ENCODE measurements around the gene ADGRG6. TPM values are rescaled to one million over a fixed set of nuclear protein-coding genes. Genes with fewer than 3 reads are reported as not detected.
"Not testable (repeated sequence)": the region's sequence is repeated elsewhere in the genome, so short reads cannot be mapped to it uniquely, and the experiment has no call there.

ADGRG6 gene
- total RNA-seq, 1 donor from 2014 or later = 0.07 TPM

GRCh38 chr6:142279350-142280180 is 22.2 kb upstream of the ADGRG6 start:
- no peak overlapping the region for H3K4me3 Mint-ChIP-seq (ENCODE audit: low read depth)
- H3K4me1 Mint-ChIP-seq (ENCODE audit: low read depth) = no peaks in the 10 kb centered on the region
- intact Hi-C loops (cut with micrococcal nuclease) = no loop called here
- DNase-seq (ENCODE audit: low spot score) = no peak
- no peaks in the 10 kb centered on the region for H3K36me3 Mint-ChIP-seq (ENCODE audit: low read depth)
- no peak overlapping the region for H3K27ac Mint-ChIP-seq
- H3K27me3 Mint-ChIP-seq (ENCODE audit: low read depth) = peaks cover 2% of the 10 kb centered on the region
- H3K9me3 Mint-ChIP-seq = no peaks in the 10 kb centered on the region

DNA sequence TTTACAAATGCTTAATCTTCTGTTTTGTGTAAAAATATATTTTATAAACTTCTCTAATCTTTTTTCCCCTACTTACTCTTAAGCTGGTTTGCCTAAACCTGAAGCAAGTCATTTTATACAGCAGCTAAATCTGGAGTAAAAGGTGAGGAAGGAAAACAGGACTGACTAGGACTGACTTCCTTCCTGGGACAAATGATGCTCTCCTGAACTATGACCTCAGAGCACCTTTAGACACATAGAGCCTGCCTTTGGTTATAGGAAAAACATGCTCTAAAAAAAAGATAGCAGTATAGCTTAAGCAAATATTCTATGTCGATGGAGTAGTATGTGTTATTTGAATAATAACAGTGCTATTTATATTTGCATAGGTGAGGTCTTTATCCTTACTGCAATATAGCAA is 21.5 kb upstream of the ADGRG6 start:
- no peak overlapping the region for H3K4me3 Mint-ChIP-seq (ENCODE audit: low read depth)
- peaks cover 2% of the 10 kb centered on the region for H3K27me3 Mint-ChIP-seq (ENCODE audit: low read depth)
- H3K9me3 Mint-ChIP-seq = no peaks in the 10 kb centered on the region
- H3K4me1 Mint-ChIP-seq (ENCODE audit: low read depth) = no peaks in the 10 kb centered on the region
- H3K27ac Mint-ChIP-seq = no peak overlapping the region
- H3K36me3 Mint-ChIP-seq (ENCODE audit: low read depth) = no peaks in the 10 kb centered on the region
- no peak for DNase-seq (ENCODE audit: low spot score)
- intact Hi-C loops (cut with micrococcal nuclease) = no loop called here

DNA sequence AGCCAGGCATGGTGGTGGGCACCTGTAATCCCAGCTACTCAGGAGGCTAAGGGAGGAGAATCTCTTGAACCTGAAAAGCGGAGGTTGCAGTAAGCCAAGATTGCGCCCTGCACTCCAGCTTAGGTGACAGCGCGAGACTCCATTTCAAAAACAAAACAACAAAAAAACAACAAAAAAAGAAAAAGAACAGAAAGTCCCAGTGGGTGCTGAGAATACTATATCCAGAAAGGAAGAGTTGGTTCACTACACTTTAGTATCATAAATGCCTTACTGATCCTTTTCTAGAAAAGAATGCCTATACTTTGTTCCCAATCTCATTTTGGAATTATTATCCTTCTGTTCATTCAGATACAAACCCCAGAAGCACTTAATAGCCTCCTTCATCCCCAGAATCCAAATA is 20.9 kb upstream of the ADGRG6 start:
- no peaks in the 10 kb centered on the region for H3K4me1 Mint-ChIP-seq (ENCODE audit: low read depth)
- H3K4me3 Mint-ChIP-seq (ENCODE audit: low read depth) = no peak overlapping the region
- H3K9me3 Mint-ChIP-seq = no peaks in the 10 kb centered on the region
- no peak for DNase-seq (ENCODE audit: low spot score)
- no peaks in the 10 kb centered on the region for H3K27me3 Mint-ChIP-seq (ENCODE audit: low read depth)
- intact Hi-C loops (cut with micrococcal nuclease) = no loop called here
- H3K27ac Mint-ChIP-seq = no peak overlapping the region
- no peaks in the 10 kb centered on the region for H3K36me3 Mint-ChIP-seq (ENCODE audit: low read depth)

DNA sequence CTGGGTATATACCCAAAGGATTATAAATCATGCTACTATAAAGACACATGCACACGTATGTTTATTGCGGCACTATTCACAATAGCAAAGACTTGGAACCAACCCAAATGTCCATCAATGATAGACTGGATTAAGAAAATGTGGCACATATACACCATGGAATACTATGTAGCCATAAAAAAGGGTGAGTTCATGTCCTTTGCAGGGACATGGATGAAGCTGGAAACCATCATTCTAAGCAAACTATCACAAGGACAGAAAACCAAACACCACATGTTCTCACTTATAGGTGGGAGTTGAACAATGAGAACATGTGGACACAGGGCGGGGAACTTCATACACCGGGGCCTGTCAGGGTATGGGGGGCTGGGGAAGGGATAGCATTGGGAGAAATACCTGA is 18.7 kb upstream of the ADGRG6 start:
- H3K4me1 Mint-ChIP-seq (ENCODE audit: low read depth); H3K27me3 Mint-ChIP-seq (ENCODE audit: low read depth); H3K9me3 Mint-ChIP-seq; H3K4me3 Mint-ChIP-seq (ENCODE audit: low read depth); intact Hi-C loops (cut with micrococcal nuclease); H3K36me3 Mint-ChIP-seq (ENCODE audit: low read depth); H3K27ac Mint-ChIP-seq; DNase-seq (ENCODE audit: low spot score): not testable (repeated sequence)

DNA sequence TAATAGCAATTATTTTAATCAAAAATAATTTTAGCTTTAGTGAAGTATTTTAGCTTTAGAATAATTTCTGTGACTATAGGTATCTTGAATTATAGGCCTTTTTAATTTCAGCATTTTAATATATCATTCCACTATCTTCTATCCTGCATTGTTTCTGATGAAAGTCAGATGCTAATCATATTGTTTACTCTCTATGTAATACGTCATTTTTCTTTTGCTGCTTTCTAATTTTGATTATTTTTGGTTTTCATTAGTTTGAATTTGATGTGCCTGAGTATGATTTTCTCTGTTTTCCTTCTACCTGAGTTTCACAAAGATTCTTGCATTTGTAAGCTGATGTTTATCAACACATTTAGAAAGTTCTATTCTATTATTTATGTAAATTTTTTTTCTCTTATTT is 17.4 kb upstream of the ADGRG6 start:
- H3K27me3 Mint-ChIP-seq (ENCODE audit: low read depth) = no peaks in the 10 kb centered on the region
- no peaks in the 10 kb centered on the region for H3K36me3 Mint-ChIP-seq (ENCODE audit: low read depth)
- intact Hi-C loops (cut with micrococcal nuclease) = no loop called here
- no peaks in the 10 kb centered on the region for H3K4me1 Mint-ChIP-seq (ENCODE audit: low read depth)
- no peaks in the 10 kb centered on the region for H3K9me3 Mint-ChIP-seq
- no peak overlapping the region for H3K27ac Mint-ChIP-seq
- H3K4me3 Mint-ChIP-seq (ENCODE audit: low read depth) = no peak overlapping the region
- no peak for DNase-seq (ENCODE audit: low spot score)

DNA sequence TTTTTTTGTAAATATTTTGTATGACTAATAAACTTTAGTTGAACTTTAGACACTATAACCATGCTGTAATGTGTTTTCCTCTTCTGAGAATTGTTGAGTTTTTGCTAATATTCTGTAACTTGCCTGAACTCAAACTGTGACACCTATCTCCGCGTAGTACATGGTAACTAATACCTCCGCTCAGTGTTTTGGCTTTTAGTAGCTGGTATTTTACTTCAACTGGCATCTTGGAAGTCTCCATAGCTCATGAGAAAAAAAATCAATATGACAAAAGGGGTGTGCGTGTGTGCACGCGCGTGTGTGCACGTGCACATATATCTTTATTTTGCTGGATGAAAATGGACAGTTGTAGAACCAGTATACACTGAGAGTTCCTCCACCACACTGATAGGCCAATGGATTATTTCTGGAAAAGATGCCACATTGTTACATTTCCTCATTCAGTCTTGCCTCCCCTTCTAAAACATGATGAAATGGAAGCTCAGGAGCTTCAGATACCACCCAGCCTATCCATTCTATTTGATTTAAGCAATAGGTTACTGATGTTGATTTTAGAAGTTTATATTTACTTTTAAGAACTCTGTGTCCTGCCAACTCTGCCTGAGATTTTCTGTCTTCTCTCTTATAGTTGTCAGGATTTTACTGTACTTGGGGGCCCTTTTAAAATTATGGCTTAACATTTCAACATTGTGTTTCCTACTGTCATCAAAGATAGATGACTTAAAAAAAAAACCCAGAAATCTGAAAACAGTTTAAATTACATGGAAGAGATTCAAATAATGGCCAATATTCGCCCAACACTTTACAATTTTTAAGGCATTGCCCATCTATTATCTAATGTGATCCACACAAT is 16.3 kb upstream of the ADGRG6 start:
- intact Hi-C loops (cut with micrococcal nuclease) = no loop called here
- no peaks in the 10 kb centered on the region for H3K36me3 Mint-ChIP-seq (ENCODE audit: low read depth)
- no peak overlapping the region for H3K27ac Mint-ChIP-seq
- H3K9me3 Mint-ChIP-seq = no peaks in the 10 kb centered on the region
- H3K4me1 Mint-ChIP-seq (ENCODE audit: low read depth) = no peaks in the 10 kb centered on the region
- no peak for DNase-seq (ENCODE audit: low spot score)
- no peaks in the 10 kb centered on the region for H3K27me3 Mint-ChIP-seq (ENCODE audit: low read depth)
- no peak overlapping the region for H3K4me3 Mint-ChIP-seq (ENCODE audit: low read depth)

DNA sequence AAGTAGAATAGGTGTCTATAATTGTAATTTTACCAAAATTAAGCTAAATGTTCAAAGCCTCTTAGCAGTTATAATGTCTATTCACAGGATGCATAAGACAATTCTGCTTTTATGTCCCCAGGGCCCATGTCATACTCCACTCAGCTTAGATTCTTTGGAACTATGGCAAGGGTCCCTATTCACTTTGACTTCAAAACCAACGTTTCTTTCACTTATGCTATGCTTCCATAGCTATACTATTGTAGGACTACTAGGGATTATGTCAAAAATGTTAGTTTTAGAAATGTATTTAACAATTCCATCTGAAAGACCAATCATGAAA is 15.8 kb upstream of the ADGRG6 start:
- no peak for DNase-seq (ENCODE audit: low spot score)
- Mint-ChIP-seq H3K36me3 (ENCODE audit: low read depth) (no peaks in the 10 kb centered on the region), H3K4me3 (ENCODE audit: low read depth) (no peak overlapping the region), H3K27me3 (ENCODE audit: low read depth) (no peaks in the 10 kb centered on the region), H3K9me3 (no peaks in the 10 kb centered on the region), H3K27ac (no peak overlapping the region), H3K4me1 (ENCODE audit: low read depth) (no peaks in the 10 kb centered on the region)
- intact Hi-C loops (cut with micrococcal nuclease) = no loop called here

GRCh38 chr6:142289687-142290086 is 12.1 kb upstream of the ADGRG6 start:
- no peaks in the 10 kb centered on the region for H3K36me3 Mint-ChIP-seq (ENCODE audit: low read depth)
- peaks cover 5% of the 10 kb centered on the region for H3K27me3 Mint-ChIP-seq (ENCODE audit: low read depth)
- no peak overlapping the region for H3K27ac Mint-ChIP-seq
- intact Hi-C loops (cut with micrococcal nuclease) = no loop called here
- no peaks in the 10 kb centered on the region for H3K4me1 Mint-ChIP-seq (ENCODE audit: low read depth)
- no peak overlapping the region for H3K4me3 Mint-ChIP-seq (ENCODE audit: low read depth)
- H3K9me3 Mint-ChIP-seq = no peaks in the 10 kb centered on the region
- DNase-seq (ENCODE audit: low spot score) = no peak

GRCh38 chr6:142290851-142291250 is 11.0 kb upstream of the ADGRG6 start:
- intact Hi-C loops (cut with micrococcal nuclease) = no loop called here
- no peak for DNase-seq (ENCODE audit: low spot score)
- Mint-ChIP-seq H3K36me3 (ENCODE audit: low read depth) (no peaks in the 10 kb centered on the region), H3K27ac (no peak overlapping the region), H3K4me1 (ENCODE audit: low read depth) (no peaks in the 10 kb centered on the region), H3K27me3 (ENCODE audit: low read depth) (peaks cover 6% of the 10 kb centered on the region), H3K4me3 (ENCODE audit: low read depth) (no peak overlapping the region), H3K9me3 (no peaks in the 10 kb centered on the region)

- no peak for DNase-seq (ENCODE audit: low spot score)
- Mint-ChIP-seq H3K36me3 (ENCODE audit: low read depth) (no peaks in the 10 kb centered on the region), H3K9me3 (no peaks in the 10 kb centered on the region), H3K27me3 (ENCODE audit: low read depth) (peaks cover 6% of the 10 kb centered on the region), H3K4me1 (ENCODE audit: low read depth) (no peaks in the 10 kb centered on the region), H3K4me3 (ENCODE audit: low read depth) (no peak overlapping the region), H3K27ac (no peak overlapping the region)
- intact Hi-C loops (cut with micrococcal nuclease) = no loop called here
Observed at GRCh38 chr6:142291512-142291911, 10.3 kb upstream of the ADGRG6 start.

- H3K27ac Mint-ChIP-seq = no peak overlapping the region
- H3K4me3 Mint-ChIP-seq (ENCODE audit: low read depth) = no peak overlapping the region
- H3K4me1 Mint-ChIP-seq (ENCODE audit: low read depth) = no peaks in the 10 kb centered on the region
- intact Hi-C loops (cut with micrococcal nuclease) = no loop called here
- DNase-seq (ENCODE audit: low spot score) = no peak
- H3K9me3 Mint-ChIP-seq = no peaks in the 10 kb centered on the region
- H3K36me3 Mint-ChIP-seq (ENCODE audit: low read depth) = no peaks in the 10 kb centered on the region
- peaks cover 6% of the 10 kb centered on the region for H3K27me3 Mint-ChIP-seq (ENCODE audit: low read depth)
Observed at GRCh38 chr6:142292166-142292924, 9.5 kb upstream of the ADGRG6 start.

GRCh38 chr6:142293121-142293520 is 8.7 kb upstream of the ADGRG6 start:
- intact Hi-C loops (cut with micrococcal nuclease) = no loop called here
- Mint-ChIP-seq H3K4me1 (ENCODE audit: low read depth) (no peaks in the 10 kb centered on the region), H3K4me3 (ENCODE audit: low read depth) (no peak overlapping the region), H3K9me3 (no peaks in the 10 kb centered on the region), H3K27ac (no peak overlapping the region), H3K36me3 (ENCODE audit: low read depth) (no peaks in the 10 kb centered on the region), H3K27me3 (ENCODE audit: low read depth) (peaks cover 11% of the 10 kb centered on the region)
- DNase-seq (ENCODE audit: low spot score) = no peak

DNA sequence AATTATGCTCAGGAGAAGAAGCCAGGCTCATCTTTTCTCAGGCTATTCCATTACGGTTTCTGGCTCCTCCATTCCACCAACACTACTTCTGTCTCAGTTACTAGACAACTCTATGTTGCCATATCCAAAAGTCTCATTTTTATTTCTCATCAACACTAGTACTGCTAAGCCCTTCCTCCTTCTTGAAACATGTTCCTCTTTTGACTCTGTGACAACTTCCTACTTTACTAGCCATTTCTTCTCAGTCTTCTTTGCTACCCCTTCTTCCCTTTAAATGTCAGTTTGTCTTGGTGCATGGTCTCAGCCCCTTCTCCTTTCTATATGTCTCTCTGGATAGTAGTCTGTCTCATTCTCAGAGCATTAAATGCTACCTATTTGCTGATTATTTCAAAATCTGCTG is 7.1 kb upstream of the ADGRG6 start:
- Mint-ChIP-seq H3K9me3 (no peaks in the 10 kb centered on the region), H3K27me3 (ENCODE audit: low read depth) (peaks cover 15% of the 10 kb centered on the region)
- intact Hi-C loops (cut with micrococcal nuclease) = no loop called here

More for the DNA sequence above, 7.1 kb upstream of the ADGRG6 start:
- Mint-ChIP-seq H3K36me3 (ENCODE audit: low read depth) (no peaks in the 10 kb centered on the region), H3K27ac (no peak overlapping the region), H3K4me3 (ENCODE audit: low read depth) (no peak overlapping the region), H3K4me1 (ENCODE audit: low read depth) (no peaks in the 10 kb centered on the region)
- no peak for DNase-seq (ENCODE audit: low spot score)
